Measurements from ENCODE around the gene HIPK3.

GRCh38 chr11:33375688-33376311 lies 118.6 kb downstream of the HIPK3 start, which contains the start of gene KIAA1549L:
- TF ChIP-seq POLR2A (IDR thresholded peaks at IDR 0.05) (no peak), CTCF (IDR thresholded peaks at IDR 0.05) (no peak)

Data from uterus (tissue), 2 donors.